Uterus (tissue), 4 donors: ENCODE data around the gene RELL2. TPM values are rescaled to one million over a fixed set of nuclear protein-coding genes. Genes with fewer than 3 reads are reported as not detected.

Experiments
- DNase-seq, 2 donors: peaks; one replicate each; pipeline ENCODE4 v3.0.0-alpha.2; 2019 to 2020
- H3K27ac ChIP-seq, 2 donors: fragments of 200-600 bp; sonication (generic); 1 replicate in 1 of 2; 2 replicates in 1 of 2; pipeline ENCODE4 v1.5.1; 2016 to 2018
- H3K27me3 ChIP-seq, 2 donors: fragments of 200-600 bp; sonication (generic); one replicate each; pipeline ENCODE4 v1.5.1; 2018 to 2019; ENCODE audit warnings: control low read depth in 1 of 2
- H3K36me3 ChIP-seq, 2 donors: fragments of 200-600 bp; sonication (generic); one replicate each; pipeline ENCODE4 v1.5.1; 2019; ENCODE audit warnings: control low read depth in 1 of 2
- H3K4me1 ChIP-seq, 2 donors: fragments of 200-600 bp; sonication (generic); one replicate each; pipeline ENCODE4 v1.5.1; 2018 to 2019; ENCODE audit warnings: control low read depth in 1 of 2
- H3K4me3 ChIP-seq, 2 donors: fragments of 200-600 bp; sonication (generic); 1 replicate in 1 of 2; 2 replicates in 1 of 2; pipeline ENCODE4 v1.5.1; 2018 to 2019; ENCODE audit warnings: mild to moderate bottlenecking in 1 of 2
- H3K9me3 ChIP-seq, 2 donors: fragments of 200-600 bp; sonication (generic); one replicate each; pipeline ENCODE4 v1.5.1; 2019; ENCODE audit warnings: control low read depth in 1 of 2
- CTCF ChIP-seq, 4 experiments: fragments of 200-600 bp in 2 of 4; fragments of 450-650 bp in 2 of 4; sonication (generic) in 2 of 4; IDR thresholded peaks; one replicate each; pipeline ENCODE4 v1.5.1; 2016 to 2019; ENCODE audit warnings: antibody characterized with exemption in 4 of 4, mild to moderate bottlenecking in 2 of 4, moderate library complexity in 1 of 4
- POLR2A ChIP-seq, 2 donors: fragments of 450-650 bp; IDR thresholded peaks; one replicate each; pipeline ENCODE4 v1.6.1; 2016; ENCODE audit warnings: antibody characterized with exemption in 2 of 2, mild to moderate bottlenecking in 1 of 2, moderate library complexity in 1 of 2
- intact Hi-C: fragments of 100-400 bp; cut with DNase I; formaldehyde crosslinking; loops from one replicate; pipeline ENCODE4 v1.15.1; 2023; ENCODE audit warnings: low total_unique reads
- total RNA-seq, 4 donors: library from RNA; depleted of rRNA in 3 of 4; stranded (reverse); fragments of >200 nt in 3 of 4; gene quantifications; one replicate each; pipeline versions ENCODE4 v1.1.0 to v1.2.4, GENCODE V29; 2014 to 2023
- donor health status: DM: yes; HTN: yes; CAD: no.

The RELL2 gene
- total RNA-seq, 4 donors from 2014 or later, result 0.35 to 1.7 TPM; not detected in 2

GRCh38 chr5:141672071-141672840 is 35.5 kb downstream of the RELL2 start:
- no peak for DNase-seq
- H3K27me3 ChIP-seq, result no peaks in the 10 kb centered on the region
- H3K36me3 ChIP-seq, result no peaks in the 10 kb centered on the region
- H3K4me1 ChIP-seq, result no peaks in the 10 kb centered on the region
- H3K27ac ChIP-seq, result no peak overlapping the region
- H3K9me3 ChIP-seq, result no peaks in the 10 kb centered on the region
- intact Hi-C loops, result no loop called here
- TF ChIP-seq POLR2A (IDR thresholded peaks at IDR 0.05), result no peak
- TF ChIP-seq CTCF (IDR thresholded peaks at IDR 0.05), result no peak
- no peak overlapping the region for H3K4me3 ChIP-seq

GRCh38 chr5:141672841-141673813 is 36.3 kb downstream of the RELL2 start:
- Histone ChIP-seq H3K27me3 (no peaks in the 10 kb centered on the region), H3K4me1 (no peaks in the 10 kb centered on the region), H3K4me3 (no peak overlapping the region), H3K27ac (no peak overlapping the region), H3K36me3 (no peaks in the 10 kb centered on the region), H3K9me3 (no peaks in the 10 kb centered on the region)
- no peak for TF ChIP-seq CTCF (IDR thresholded peaks at IDR 0.05)
- TF ChIP-seq POLR2A (IDR thresholded peaks at IDR 0.05), result no peak
- DNase-seq, result no peak
- intact Hi-C loops, result no loop called here

- no peak overlapping the region for H3K4me3 ChIP-seq
- H3K27ac ChIP-seq, result no peak overlapping the region
- H3K36me3 ChIP-seq, result no peaks in the 10 kb centered on the region
- DNase-seq, result no peak
- H3K27me3 ChIP-seq, result no peaks in the 10 kb centered on the region
- TF ChIP-seq CTCF (IDR thresholded peaks at IDR 0.05) (no peak), POLR2A (IDR thresholded peaks at IDR 0.05) (no peak)
- no peaks in the 10 kb centered on the region for H3K4me1 ChIP-seq
- H3K9me3 ChIP-seq, result no peaks in the 10 kb centered on the region
- intact Hi-C loops, result no loop called here
Measured at GRCh38 chr5:141674747-141675146, 38.0 kb downstream of the RELL2 start.

GRCh38 chr5:141675672-141676071 is 38.9 kb downstream of the RELL2 start:
- TF ChIP-seq CTCF (IDR thresholded peaks at IDR 0.05) (no peak), POLR2A (IDR thresholded peaks at IDR 0.05) (no peak)
- intact Hi-C loops, result no loop called here

GRCh38 chr5:141677415-141677814 is 40.6 kb downstream of the RELL2 start:
- H3K36me3 ChIP-seq, result no peaks in the 10 kb centered on the region
- no peaks in the 10 kb centered on the region for H3K9me3 ChIP-seq
- TF ChIP-seq CTCF (IDR thresholded peaks at IDR 0.05) (no peak), POLR2A (IDR thresholded peaks at IDR 0.05) (no peak)
- H3K4me3 ChIP-seq, result no peak overlapping the region
- H3K27ac ChIP-seq, result no peak overlapping the region
- intact Hi-C loops, result no loop called here
- H3K4me1 ChIP-seq, result no peaks in the 10 kb centered on the region
- H3K27me3 ChIP-seq, result no peaks in the 10 kb centered on the region
- no peak for DNase-seq

More at GRCh38 chr5:141675672-141676071, 38.9 kb downstream of the RELL2 start:
- Histone ChIP-seq H3K36me3 (no peaks in the 10 kb centered on the region), H3K27me3 (no peaks in the 10 kb centered on the region), H3K4me3 (no peak overlapping the region), H3K27ac (no peak overlapping the region), H3K4me1 (no peaks in the 10 kb centered on the region), H3K9me3 (no peaks in the 10 kb centered on the region)
- no peak for DNase-seq
